GM19351 (cell line): ENCODE results near the gene PRMT1.
"Not testable (repeated sequence)": the region's sequence is repeated elsewhere in the genome, so short reads cannot be mapped to it uniquely, and the experiment has no call there.

Experiments
- ATAC-seq: cut with Tn5 transposase; IDR thresholded peaks from one replicate; pipeline ENCODE4 v1.9.1; 2021; ENCODE audit warnings: mild to moderate bottlenecking, moderate library complexity; ENCODE audit not compliant: unreplicated experiment

PRMT1 gene

DNA sequence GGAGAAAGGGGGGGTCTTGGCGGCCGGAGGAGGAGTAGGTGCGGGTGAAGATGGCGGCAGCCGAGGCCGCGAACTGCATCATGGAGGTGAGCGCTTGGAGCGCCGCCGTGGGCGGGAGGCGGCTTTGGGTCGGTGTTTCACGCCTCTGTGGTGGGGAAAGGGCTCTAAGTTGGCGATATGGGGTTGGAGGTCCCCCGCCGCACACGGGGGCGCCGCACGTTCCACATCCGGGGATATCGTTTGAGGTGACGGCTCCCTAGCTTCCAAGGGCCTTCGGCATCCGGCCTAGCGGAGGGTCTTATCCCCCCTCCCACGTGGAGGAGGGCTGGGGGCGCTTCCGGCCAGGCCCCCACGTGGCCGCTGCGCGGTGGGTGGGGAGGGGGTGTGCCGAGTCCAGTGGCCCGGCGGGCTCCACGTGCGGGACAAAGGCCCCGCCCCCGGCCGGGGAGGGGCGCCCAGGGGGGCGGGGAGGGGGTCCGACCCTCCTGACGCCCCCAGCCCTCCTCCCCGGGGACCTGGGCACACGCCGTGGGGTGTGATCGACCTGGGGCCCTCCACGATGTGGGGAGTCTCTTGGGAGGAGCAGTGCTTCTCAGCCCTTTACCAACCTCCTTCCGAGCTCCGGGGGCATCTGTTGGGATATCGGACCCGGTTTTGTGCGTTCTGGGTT, at the start of gene PRMT1:
TSS of gene PRMT1 (plus strand) at position 41 of the 670 bp plus-strand sequence. CDS start at position 51, 10 bp downstream.
- no peak for ATAC-seq

GRCh38 chr19:49629659-49630058, 47.4 kb upstream of the PRMT1 start:
- no peak for ATAC-seq

DNA sequence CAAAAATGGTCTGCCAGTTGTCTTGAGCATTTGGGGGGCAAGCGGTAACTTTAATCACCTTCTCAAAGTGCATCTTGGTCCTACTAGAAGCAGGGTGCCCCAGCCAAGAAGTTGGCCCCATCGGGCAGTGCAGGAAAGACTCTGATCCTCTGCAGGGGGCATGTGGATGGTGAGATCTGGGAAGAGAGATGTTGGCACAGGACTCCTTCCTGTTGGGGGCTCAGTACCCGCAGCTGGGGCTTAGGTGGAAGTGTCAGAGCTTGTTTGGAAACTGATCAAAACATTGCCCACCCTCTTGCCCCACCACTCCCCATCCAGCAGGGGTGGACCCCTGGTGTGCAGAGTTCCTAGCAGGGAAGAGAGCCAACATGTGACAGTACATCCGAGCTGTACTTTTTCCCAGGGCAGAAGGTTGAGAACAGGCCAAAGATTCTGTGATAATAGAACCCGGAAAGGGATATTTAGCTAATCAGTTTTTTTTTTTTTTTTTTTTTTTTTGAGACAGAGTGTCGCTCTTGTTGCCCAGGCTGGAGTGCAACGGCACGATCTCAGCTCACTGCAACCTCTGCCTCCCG, 46.0 kb upstream of the PRMT1 start:
- no peak for ATAC-seq

GRCh38 chr19:49631610-49632192, 45.4 kb upstream of the PRMT1 start:
- no peak for ATAC-seq

- ATAC-seq = no peak
Measured at GRCh38 chr19:49632576-49632975, 44.5 kb upstream of the PRMT1 start.

DNA sequence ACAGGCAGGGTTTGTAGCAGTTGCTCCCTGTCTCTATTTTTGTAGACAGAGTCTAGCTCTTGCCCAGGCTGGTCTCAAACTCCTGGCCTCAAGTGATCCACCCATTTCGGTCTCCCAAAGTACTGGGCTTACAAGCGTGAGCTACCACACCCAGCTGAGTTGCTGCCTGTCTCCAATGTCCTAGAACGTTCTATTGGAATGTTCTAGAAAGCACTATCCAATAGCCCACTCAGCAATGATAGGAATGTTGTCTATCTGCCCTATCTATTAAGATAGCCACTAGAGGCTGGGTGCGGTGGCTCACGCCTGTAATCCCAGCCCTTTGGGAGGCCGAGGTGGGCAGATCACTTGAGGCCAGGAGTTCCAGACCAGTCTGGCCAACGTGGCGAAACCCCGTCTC, 43.8 kb upstream of the PRMT1 start:
- ATAC-seq = not testable (repeated sequence)

- no peak for ATAC-seq
Measured at GRCh38 chr19:49635530-49636232, 41.4 kb upstream of the PRMT1 start.

DNA sequence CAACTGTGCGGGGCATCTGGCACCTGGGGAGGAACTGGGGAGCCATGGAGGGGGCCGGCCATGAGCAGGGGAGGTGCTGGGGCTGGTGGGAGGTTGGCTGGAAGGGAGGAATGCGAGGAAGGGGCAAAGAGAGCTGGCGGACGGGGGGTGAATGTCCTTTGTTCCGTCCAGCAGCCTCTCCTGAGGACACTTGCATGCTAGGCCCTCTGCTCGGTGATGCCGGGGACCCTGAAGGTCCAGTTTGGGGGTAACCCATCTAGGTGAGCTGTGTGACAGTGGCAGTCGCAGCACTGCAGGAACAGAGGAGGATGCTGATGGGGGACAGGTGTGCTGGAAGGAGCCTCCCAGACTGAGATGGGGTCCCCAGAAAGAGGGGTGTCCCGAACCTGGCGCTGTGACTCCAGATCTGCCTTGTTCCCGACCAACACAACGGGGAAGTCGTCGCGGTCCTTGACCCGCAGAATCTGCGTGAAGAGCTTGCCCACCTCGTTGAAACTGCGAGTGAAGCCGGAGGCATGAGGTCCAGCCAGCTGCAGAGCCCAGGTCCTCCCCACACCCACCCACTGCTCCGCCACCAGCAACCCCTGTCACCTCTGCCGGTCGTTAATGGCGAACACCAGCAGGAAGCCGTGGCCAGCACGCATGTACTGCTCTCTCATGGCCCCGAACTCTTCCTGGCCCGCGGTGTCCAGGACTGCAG, 40.7 kb upstream of the PRMT1 start:
- ATAC-seq = no peak

- no peak for ATAC-seq
Measured at GRCh38 chr19:49637821-49638738, 39.0 kb upstream of the PRMT1 start.

DNA sequence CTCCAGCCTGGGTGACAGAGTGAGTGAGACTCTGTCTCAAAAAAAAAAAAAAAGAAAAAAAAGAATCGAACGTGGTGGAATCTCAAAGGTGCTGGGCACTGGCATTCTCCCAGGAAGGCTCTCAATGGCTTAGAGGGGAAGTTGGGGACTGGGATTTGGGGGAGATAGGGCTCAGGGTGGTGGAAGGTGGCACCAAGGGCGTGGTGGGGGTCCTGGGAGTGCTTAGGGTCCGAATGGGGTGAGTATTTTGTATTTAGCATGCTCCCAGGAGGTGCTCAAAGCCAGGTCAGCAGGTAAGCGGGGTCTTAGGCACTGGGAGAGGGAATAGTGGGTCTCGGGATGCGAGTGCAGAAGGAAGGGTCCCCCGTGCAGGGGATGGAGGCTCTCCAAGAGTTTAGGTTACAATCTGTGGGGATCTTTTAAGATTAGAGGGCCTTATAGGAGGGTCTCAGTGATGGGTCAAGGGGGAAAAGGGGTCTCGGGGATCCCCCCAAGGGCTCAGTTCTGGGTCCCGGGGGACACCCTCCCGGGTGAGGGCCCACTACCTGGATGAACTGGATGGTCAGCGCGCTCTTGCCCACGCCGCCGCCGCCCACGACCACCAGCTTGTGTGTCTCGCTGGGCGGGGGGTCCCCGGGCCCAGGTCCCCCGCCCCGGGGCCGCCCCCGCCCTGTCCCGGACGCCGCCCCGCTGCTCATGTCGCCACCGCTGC, 37.5 kb upstream of the PRMT1 start:
- no peak for ATAC-seq

- peak; percentile 53 for ATAC-seq
Measured at GRCh38 chr19:49640113-49640898, 36.8 kb upstream of the PRMT1 start, which contains the start of gene RRAS. Gene RRAS (minus strand): TSS chr19:49640143. CDS start chr19:49640098, 45 bp downstream.

GRCh38 chr19:49641688-49642491, 35.2 kb upstream of the PRMT1 start, which contains the start of gene SCAF1:
Gene SCAF1 (plus strand): TSS chr19:49642209. CDS start chr19:49645027, 2,818 bp downstream.
- ATAC-seq = peak; percentile 51

DNA sequence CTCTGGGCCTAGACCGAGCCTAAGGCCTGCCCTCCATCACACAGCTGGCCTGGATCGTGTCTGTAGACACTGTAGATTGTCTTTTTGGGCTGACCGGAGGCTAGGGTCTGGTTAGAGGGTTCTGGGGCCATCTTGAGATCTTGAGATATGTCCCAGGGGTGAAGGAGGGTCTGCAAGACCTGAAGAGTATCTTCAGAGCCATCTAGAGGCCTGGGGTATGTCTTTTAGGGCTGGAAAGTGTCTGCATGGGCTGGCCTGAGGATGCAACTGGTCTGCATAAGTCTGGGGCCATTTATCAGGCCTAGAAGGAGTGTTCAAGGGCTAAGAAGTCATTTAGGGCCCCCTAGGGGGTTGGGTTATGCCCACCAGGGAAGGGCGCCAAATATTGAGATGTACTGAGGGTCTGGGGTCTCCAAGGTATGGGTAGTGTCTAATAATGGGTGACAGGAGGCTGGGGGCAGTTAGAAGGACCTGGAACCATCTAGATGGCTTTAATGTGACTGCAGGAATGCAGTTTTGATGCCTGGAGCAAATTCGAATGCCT, 34.5 kb upstream of the PRMT1 start:
- no peak for ATAC-seq

GRCh38 chr19:49643466-49643865, 33.6 kb upstream of the PRMT1 start:
- ATAC-seq = no peak

GRCh38 chr19:49645592-49645991, 31.5 kb upstream of the PRMT1 start:
- ATAC-seq = no peak

DNA sequence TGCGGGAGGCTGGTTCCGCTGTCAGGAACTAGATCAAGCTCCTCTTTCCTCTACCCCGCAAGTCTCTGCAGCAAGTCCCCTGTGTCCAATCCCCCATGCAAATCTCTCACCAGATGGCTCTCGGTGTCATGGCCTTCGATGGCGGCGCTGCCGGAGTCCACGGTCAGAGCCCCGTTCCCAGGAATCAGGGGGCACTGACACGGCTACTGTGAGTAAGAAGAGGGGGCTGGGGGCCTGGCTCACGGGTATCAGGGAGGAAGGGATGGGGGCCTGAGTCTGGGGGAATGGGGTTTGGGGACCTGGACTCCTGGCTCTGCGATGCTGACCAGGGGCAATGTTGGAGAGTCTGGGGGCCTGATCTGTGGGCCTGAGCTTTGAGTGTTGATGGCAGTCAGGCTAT, 31.1 kb upstream of the PRMT1 start:
- ATAC-seq = no peak

DNA sequence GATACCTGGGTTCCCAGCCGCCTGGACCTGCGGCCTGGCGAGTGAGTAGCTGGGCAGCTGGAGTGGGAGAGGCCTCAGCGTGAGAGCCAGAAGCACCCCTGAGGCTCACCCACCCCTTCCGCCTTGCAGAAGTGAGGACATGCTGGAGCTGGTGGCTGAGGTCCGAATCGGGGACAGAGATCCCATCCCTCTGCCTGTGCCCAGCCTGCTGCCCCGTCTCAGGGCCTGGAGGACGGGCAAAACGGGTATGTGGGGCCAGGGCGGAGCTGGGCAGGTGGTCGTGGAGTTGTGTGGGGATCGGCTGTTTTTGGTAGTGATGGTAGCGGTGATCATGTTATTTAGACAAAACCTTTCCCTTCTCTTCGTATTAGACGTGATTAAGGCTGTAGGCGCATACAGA, 30.5 kb upstream of the PRMT1 start:
- no peak for ATAC-seq
